GM12873 (cell line): Measurements from ENCODE around the gene KLHDC1.

Experiments used
- CTCF ChIP-seq: IDR thresholded peaks from 2 replicates; pipeline ENCODE4 v1.5.1; 2012; ENCODE audit warnings: low read depth, mild to moderate bottlenecking, moderate library complexity, low read length, control low read depth; ENCODE audit not compliant: insufficient read depth; ENCODE audit errors: missing control alignments

The KLHDC1 gene

GRCh38 chr14:49755378-49755777 is 62.5 kb downstream of the KLHDC1 start:
- no peak for TF ChIP-seq CTCF

- TF ChIP-seq CTCF = no peak
These were observed 69.1 kb downstream of the KLHDC1 start for GRCh38 chr14:49761839-49762551.

- TF ChIP-seq CTCF = no peak
These were observed 73.9 kb downstream of the KLHDC1 start for GRCh38 chr14:49766839-49767238.

GRCh38 chr14:49767270-49767570 is 74.3 kb downstream of the KLHDC1 start:
- TF ChIP-seq CTCF = no peak

GRCh38 chr14:49767571-49768300 is 74.8 kb downstream of the KLHDC1 start, which contains the start of gene KLHDC2:
TSS of gene KLHDC2 (plus strand) at chr14:49768153. CDS start at chr14:49768469, 316 bp downstream.
- TF ChIP-seq CTCF = peak; percentile 23

GRCh38 chr14:49768301-49769121 is 75.6 kb downstream of the KLHDC1 start:
- no peak for TF ChIP-seq CTCF

GRCh38 chr14:49769171-49769570 is 76.3 kb downstream of the KLHDC1 start:
- TF ChIP-seq CTCF = no peak
